ENCODE measurements around the gene KLK12.

KLK12 gene

GRCh38 chr19:51031880-51032225 lies 2.9 kb downstream of the KLK12 start:
- TF ChIP-seq EZH2 (optimal IDR thresholded peaks at IDR 0.05; ENCODE audit: low read depth, low read length) (no peak), EZH2phosphoT487 (IDR thresholded peaks at IDR 0.05; ENCODE audit: low read length) (no peak), CTCF (IDR thresholded peaks at IDR 0.05; ENCODE audit: low read length) (no peak)
- no peak for DNase-seq
- Histone ChIP-seq H3K36me3 (replicated peaks; ENCODE audit: insufficient read depth, low read length) (no peaks in the 10 kb centered on the region), H3K4me2 (ENCODE audit: low read depth, low read length) (no peak overlapping the region), H3K9ac (ENCODE audit: low read length) (no peak overlapping the region), H4K20me1 (ENCODE audit: insufficient read depth, low read length) (no peaks in the 10 kb centered on the region), H3K9me3 (replicated peaks; ENCODE audit: insufficient read depth, low read length) (no peaks in the 10 kb centered on the region), H3F3A (ENCODE audit: insufficient read depth, low read length) (no peaks in the 10 kb centered on the region), H3K27ac (ENCODE audit: low read length) (no peak overlapping the region), H3K4me3 (ENCODE audit: low read length) (no peak overlapping the region), H3K9me2 (replicated peaks; ENCODE audit: insufficient read depth, low read length) (no peaks in the 10 kb centered on the region), H3K79me2 (ENCODE audit: low read length) (no peaks in the 10 kb centered on the region), H3K27me3 (replicated peaks; ENCODE audit: insufficient read depth, low read length) (peaks cover 10% of the 10 kb centered on the region), H3K4me1 (ENCODE audit: low read length) (no peaks in the 10 kb centered on the region), H2AFZ (ENCODE audit: low read length) (no peak overlapping the region)

- Histone ChIP-seq H3K4me2 (ENCODE audit: low read depth, low read length) (no peak overlapping the region), H3K9me3 (replicated peaks; ENCODE audit: insufficient read depth, low read length) (no peaks in the 10 kb centered on the region), H3K27ac (ENCODE audit: low read length) (no peak overlapping the region), H2AFZ (ENCODE audit: low read length) (no peak overlapping the region), H3K4me3 (ENCODE audit: low read length) (no peak overlapping the region), H3K9me2 (replicated peaks; ENCODE audit: insufficient read depth, low read length) (no peaks in the 10 kb centered on the region), H3K79me2 (ENCODE audit: low read length) (no peaks in the 10 kb centered on the region), H3F3A (ENCODE audit: insufficient read depth, low read length) (no peaks in the 10 kb centered on the region), H4K20me1 (ENCODE audit: insufficient read depth, low read length) (no peaks in the 10 kb centered on the region), H3K27me3 (replicated peaks; ENCODE audit: insufficient read depth, low read length) (peaks cover 10% of the 10 kb centered on the region), H3K36me3 (replicated peaks; ENCODE audit: insufficient read depth, low read length) (no peaks in the 10 kb centered on the region), H3K9ac (ENCODE audit: low read length) (no peak overlapping the region), H3K4me1 (ENCODE audit: low read length) (no peaks in the 10 kb centered on the region)
- DNase-seq = no peak
- TF ChIP-seq EZH2phosphoT487 (IDR thresholded peaks at IDR 0.05; ENCODE audit: low read length) (no peak), CTCF (IDR thresholded peaks at IDR 0.05; ENCODE audit: low read length) (no peak), EZH2 (optimal IDR thresholded peaks at IDR 0.05; ENCODE audit: low read depth, low read length) (no peak)
Measured at GRCh38 chr19:51031220-51031879, 3.5 kb downstream of the KLK12 start.

GRCh38 chr19:51030631-51031030 lies 4.2 kb downstream of the KLK12 start:
- H3K9me3 ChIP-seq (replicated peaks; ENCODE audit: insufficient read depth, low read length) = no peaks in the 10 kb centered on the region
- no peak overlapping the region for H3K9ac ChIP-seq (ENCODE audit: low read length)
- no peak overlapping the region for H2AFZ ChIP-seq (ENCODE audit: low read length)
- no peaks in the 10 kb centered on the region for H3F3A ChIP-seq (ENCODE audit: insufficient read depth, low read length)
- H3K9me2 ChIP-seq (replicated peaks; ENCODE audit: insufficient read depth, low read length) = no peaks in the 10 kb centered on the region
- no peak overlapping the region for H3K27ac ChIP-seq (ENCODE audit: low read length)
- no peaks in the 10 kb centered on the region for H4K20me1 ChIP-seq (ENCODE audit: insufficient read depth, low read length)
- TF ChIP-seq CTCF (IDR thresholded peaks at IDR 0.05; ENCODE audit: low read length) (no peak), EZH2 (optimal IDR thresholded peaks at IDR 0.05; ENCODE audit: low read depth, low read length) (no peak), EZH2phosphoT487 (IDR thresholded peaks at IDR 0.05; ENCODE audit: low read length) (no peak)
- H3K4me2 ChIP-seq (ENCODE audit: low read depth, low read length) = no peak overlapping the region
- no peaks in the 10 kb centered on the region for H3K79me2 ChIP-seq (ENCODE audit: low read length)
- H3K36me3 ChIP-seq (replicated peaks; ENCODE audit: insufficient read depth, low read length) = no peaks in the 10 kb centered on the region
- H3K4me1 ChIP-seq (ENCODE audit: low read length) = no peaks in the 10 kb centered on the region
- no peak for DNase-seq
- H3K4me3 ChIP-seq (ENCODE audit: low read length) = no peak overlapping the region
- H3K27me3 ChIP-seq (replicated peaks; ENCODE audit: insufficient read depth, low read length) = peaks cover 10% of the 10 kb centered on the region
